Trophoblast cell (in vitro differentiated cells and primary cell): ENCODE data around the gene SEMA3C.
A peak's percentile ranks its signal among the peaks of the same experiment; 100 is the strongest.

Experiments used
- DNase-seq, 2 donors: peaks; one replicate each; pipeline ENCODE4 v3.0.0-alpha.2; 2016
- H2AFZ ChIP-seq: 2 replicates; pipeline ENCODE4 v1.6.1; 2013; ENCODE audit warnings: low read length, moderate library complexity, mild to moderate bottlenecking; ENCODE audit not compliant: insufficient read depth, poor library complexity
- H2AK5ac ChIP-seq: 2 replicates; pipeline ENCODE4 v1.6.1; 2013; ENCODE audit warnings: mild to moderate bottlenecking, low read length
- H2BK120ac ChIP-seq: 2 replicates; pipeline ENCODE4 v1.6.1; 2013; ENCODE audit warnings: low read length, mild to moderate bottlenecking, moderate library complexity; ENCODE audit not compliant: insufficient read depth, poor library complexity
- H2BK12ac ChIP-seq: 2 replicates; pipeline ENCODE4 v1.6.1; 2013; ENCODE audit warnings: mild to moderate bottlenecking, low read length, moderate library complexity
- H2BK5ac ChIP-seq: 2 replicates; pipeline ENCODE4 v1.6.1; 2013; ENCODE audit warnings: low read length, low read depth, moderate library complexity, mild to moderate bottlenecking; ENCODE audit not compliant: poor library complexity
- H3K14ac ChIP-seq: 2 replicates; pipeline ENCODE4 v1.6.1; 2013; ENCODE audit warnings: mild to moderate bottlenecking, low read length
- H3K18ac ChIP-seq: 2 replicates; pipeline ENCODE4 v1.6.1; 2013; ENCODE audit warnings: mild to moderate bottlenecking, low read length
- H3K23ac ChIP-seq: 2 replicates; pipeline ENCODE4 v1.6.1; 2013; ENCODE audit warnings: low read length
- H3K27ac ChIP-seq: 2 replicates; pipeline ENCODE4 v1.5.1; 2013; ENCODE audit warnings: low read depth, mild to moderate bottlenecking, inconsistent platforms, low read length, moderate library complexity
- H3K27me3 ChIP-seq: 2 replicates; pipeline ENCODE4 v1.6.1; 2013; ENCODE audit warnings: inconsistent platforms, mild to moderate bottlenecking, low read length, moderate library complexity; ENCODE audit not compliant: insufficient read depth
- H3K36me3 ChIP-seq, 2 experiments: 1 replicate in 1 of 2; 2 replicates in 1 of 2; pipeline ENCODE4 v1.6.1; 2013; ENCODE audit warnings: low read length in 2 of 2, mild to moderate bottlenecking in 2 of 2, moderate library complexity in 1 of 2; ENCODE audit not compliant: insufficient read depth in 2 of 2, control insufficient read depth in 1 of 2
- H3K4ac ChIP-seq: 2 replicates; pipeline ENCODE4 v1.6.1; 2013; ENCODE audit warnings: low read depth, mild to moderate bottlenecking, low read length, moderate library complexity
- H3K4me1 ChIP-seq, 2 experiments: 1 replicate in 1 of 2; 2 replicates in 1 of 2; pipeline ENCODE4 v1.6.1; 2013; ENCODE audit warnings: low read length in 2 of 2, mild to moderate bottlenecking in 2 of 2, moderate library complexity in 1 of 2; ENCODE audit not compliant: insufficient read depth in 2 of 2, control insufficient read depth in 1 of 2
- H3K4me2 ChIP-seq: 2 replicates; pipeline ENCODE4 v1.6.1; 2013; ENCODE audit warnings: inconsistent platforms, mild to moderate bottlenecking, low read length, moderate library complexity
- H3K4me3 ChIP-seq: 2 replicates; pipeline ENCODE4 v1.5.1; 2013; ENCODE audit warnings: mild to moderate bottlenecking, low read depth, low read length, inconsistent platforms
- H3K79me1 ChIP-seq: one replicate; pipeline ENCODE4 v1.6.1; 2013; ENCODE audit warnings: low read length
- H3K79me2 ChIP-seq: 2 replicates; pipeline ENCODE4 v1.6.1; 2013; ENCODE audit warnings: low read length, mild to moderate bottlenecking; ENCODE audit not compliant: control insufficient read depth, insufficient read depth, poor library complexity
- H3K9ac ChIP-seq: 2 replicates; pipeline ENCODE4 v1.6.1; 2013; ENCODE audit warnings: mild to moderate bottlenecking, low read length
- H3K9me3 ChIP-seq: 2 replicates; pipeline ENCODE4 v1.6.1; 2013; ENCODE audit warnings: low read depth, mild to moderate bottlenecking, control low read depth, inconsistent platforms, low read length; ENCODE audit not compliant: insufficient read depth
- H4K12ac ChIP-seq: 2 replicates; pipeline ENCODE4 v1.6.1; 2013; ENCODE audit warnings: low read depth, mild to moderate bottlenecking, low read length, moderate library complexity
- H4K8ac ChIP-seq: 2 replicates; pipeline ENCODE4 v1.6.1; 2013; ENCODE audit warnings: low read depth, mild to moderate bottlenecking, low read length, moderate library complexity
- H4K91ac ChIP-seq: one replicate; pipeline ENCODE4 v1.6.1; 2013; ENCODE audit warnings: low read depth, mild to moderate bottlenecking, low read length, moderate library complexity
- WGBS: extraction: QIAGEN DNeasy Blood & Tissue Kit; methylation state at CpG from one replicate; pipeline ENCODE4 v1.1.7; 2013; ENCODE audit warnings: missing lambda C conversion rate; ENCODE audit not compliant: insufficient read length, insufficient coverage; ENCODE audit errors: extremely low coverage; 5-methylcytosine and 5-hydroxymethylcytosine counted together

Gene SEMA3C

GRCh38 chr7:80949449-80949848, 30.6 kb upstream of the SEMA3C start:
- H3K18ac ChIP-seq: no peak overlapping the region
- no peak overlapping the region for H3K4me3 ChIP-seq
- no peaks in the 10 kb centered on the region for H3K36me3 ChIP-seq
- H2BK12ac ChIP-seq: no peak overlapping the region
- no peak overlapping the region for H4K12ac ChIP-seq
- H3K79me2 ChIP-seq: no peaks in the 10 kb centered on the region
- no peak overlapping the region for H3K9ac ChIP-seq
- DNase-seq: no peak
- H2BK120ac ChIP-seq: no peak overlapping the region
- no peaks in the 10 kb centered on the region for H3K79me1 ChIP-seq
- WGBS: no CpG with 5 or more reads among the region's 1 CpG
- H3K4ac ChIP-seq: no peak overlapping the region
- H3K14ac ChIP-seq: no peak overlapping the region
- H3K23ac ChIP-seq: no peak overlapping the region
- no peak overlapping the region for H3K27ac ChIP-seq
- no peak overlapping the region for H2AFZ ChIP-seq
- H4K91ac ChIP-seq: no peak overlapping the region
- H3K27me3 ChIP-seq: no peaks in the 10 kb centered on the region
- no peak overlapping the region for H2AK5ac ChIP-seq
- no peaks in the 10 kb centered on the region for H3K9me3 ChIP-seq
- no peak overlapping the region for H3K4me2 ChIP-seq
- H4K8ac ChIP-seq: no peak overlapping the region
- no peaks in the 10 kb centered on the region for H3K4me1 ChIP-seq
- no peak overlapping the region for H2BK5ac ChIP-seq

- Histone ChIP-seq H3K27ac (no peak overlapping the region), H3K4ac (no peak overlapping the region), H3K79me2 (no peaks in the 10 kb centered on the region), H2BK5ac (no peak overlapping the region), H2AK5ac (no peak overlapping the region), H3K36me3 (no peaks in the 10 kb centered on the region), H2BK120ac (no peak overlapping the region), H3K27me3 (no peaks in the 10 kb centered on the region), H3K9ac (no peak overlapping the region), H3K9me3 (no peaks in the 10 kb centered on the region), H3K23ac (no peak overlapping the region), H3K4me3 (no peak overlapping the region), H2AFZ (no peak overlapping the region), H3K18ac (no peak overlapping the region), H4K12ac (no peak overlapping the region), H4K91ac (no peak overlapping the region), H4K8ac (no peak overlapping the region), H3K4me2 (no peak overlapping the region), H3K4me1 (no peaks in the 10 kb centered on the region), H2BK12ac (no peak overlapping the region), H3K14ac (no peak overlapping the region), H3K79me1 (peaks cover 4% of the 10 kb centered on the region)
- DNase-seq: no peak
These were observed 28.0 kb upstream of the SEMA3C start for GRCh38 chr7:80946858-80947257.

- no CpG with 5 or more reads among the region's 2 CpGs for WGBS
- H2BK12ac ChIP-seq: no peak overlapping the region
These were observed 27.1 kb upstream of the SEMA3C start for GRCh38 chr7:80945976-80946375.

GRCh38 chr7:80943342-80943741, 24.5 kb upstream of the SEMA3C start:
- Histone ChIP-seq H2AFZ (no peak overlapping the region), H2AK5ac (peak overlapping the region; percentile 98), H3K27ac (no peak overlapping the region), H3K4me1 (no peaks in the 10 kb centered on the region), H3K27me3 (no peaks in the 10 kb centered on the region), H2BK120ac (peak overlapping the region; percentile 79), H4K91ac (no peak overlapping the region), H3K4me3 (no peak overlapping the region), H2BK5ac (peak overlapping the region; percentile 46), H3K36me3 (no peaks in the 10 kb centered on the region), H3K9ac (no peak overlapping the region), H3K23ac (no peak overlapping the region), H4K12ac (no peak overlapping the region), H3K4ac (no peak overlapping the region), H3K79me2 (no peaks in the 10 kb centered on the region), H3K14ac (peak overlapping the region; percentile 84), H4K8ac (no peak overlapping the region), H3K9me3 (no peaks in the 10 kb centered on the region), H3K79me1 (peaks cover 7% of the 10 kb centered on the region), H3K4me2 (no peak overlapping the region), H2BK12ac (no peak overlapping the region), H3K18ac (no peak overlapping the region)
- WGBS: no CpG with 5 or more reads among the region's 1 CpG
- no peak for DNase-seq

More at GRCh38 chr7:80945976-80946375, 27.1 kb upstream of the SEMA3C start:
- no peak overlapping the region for H2BK5ac ChIP-seq
- no peaks in the 10 kb centered on the region for H3K9me3 ChIP-seq
- H2AFZ ChIP-seq: no peak overlapping the region
- H4K8ac ChIP-seq: no peak overlapping the region
- peaks cover 7% of the 10 kb centered on the region for H3K79me1 ChIP-seq
- no peaks in the 10 kb centered on the region for H3K27me3 ChIP-seq
- H4K91ac ChIP-seq: no peak overlapping the region
- no peak overlapping the region for H3K9ac ChIP-seq
- H2BK120ac ChIP-seq: no peak overlapping the region
- no peak overlapping the region for H3K18ac ChIP-seq
- no peak overlapping the region for H3K14ac ChIP-seq
- H3K4ac ChIP-seq: no peak overlapping the region
- H3K4me1 ChIP-seq: no peaks in the 10 kb centered on the region
- H4K12ac ChIP-seq: no peak overlapping the region
- H2AK5ac ChIP-seq: no peak overlapping the region
- no peaks in the 10 kb centered on the region for H3K79me2 ChIP-seq
- no peak overlapping the region for H3K27ac ChIP-seq
- no peak for DNase-seq
- no peak overlapping the region for H3K4me3 ChIP-seq
- H3K36me3 ChIP-seq: no peaks in the 10 kb centered on the region
- no peak overlapping the region for H3K23ac ChIP-seq
- H3K4me2 ChIP-seq: no peak overlapping the region
